Measurements from ENCODE around the gene MARS1. TPM values are rescaled to one million over a fixed set of nuclear protein-coding genes. Genes with fewer than 3 reads are reported as not detected.

Gene MARS1
- total RNA-seq, 1 donor = 158 TPM

GRCh38 chr12:57472391-57472790 is 15.5 kb upstream of the MARS1 start:
- no peak overlapping the region for H3K4me3 ChIP-seq (ENCODE audit: low read depth, low read length)
- TF ChIP-seq CTCF (IDR thresholded peaks at IDR 0.05; ENCODE audit: insufficient read depth, low read depth, low read length) = no peak
- no peak for DNase-seq (ENCODE audit: low read depth)

- no peak for DNase-seq (ENCODE audit: low read depth)
- no peak for TF ChIP-seq CTCF (IDR thresholded peaks at IDR 0.05; ENCODE audit: insufficient read depth, low read depth, low read length)
Observed at GRCh38 chr12:57473392-57473791, 14.5 kb upstream of the MARS1 start.

GRCh38 chr12:57473886-57474285 is 14.0 kb upstream of the MARS1 start:
- no peak overlapping the region for H3K4me3 ChIP-seq (ENCODE audit: low read depth, low read length)
- no peak for TF ChIP-seq CTCF (IDR thresholded peaks at IDR 0.05; ENCODE audit: insufficient read depth, low read depth, low read length)
- no peak for DNase-seq (ENCODE audit: low read depth)

More at GRCh38 chr12:57473392-57473791, 14.5 kb upstream of the MARS1 start:
- H3K4me3 ChIP-seq (ENCODE audit: low read depth, low read length) = no peak overlapping the region

- no peak for DNase-seq (ENCODE audit: low read depth)
- TF ChIP-seq CTCF (IDR thresholded peaks at IDR 0.05; ENCODE audit: insufficient read depth, low read depth, low read length) = no peak
- no peak overlapping the region for H3K4me3 ChIP-seq (ENCODE audit: low read depth, low read length)
Observed at GRCh38 chr12:57474430-57474829, 13.4 kb upstream of the MARS1 start.

GRCh38 chr12:57474862-57475261 is 13.0 kb upstream of the MARS1 start:
- DNase-seq (ENCODE audit: low read depth) = no peak
- H3K4me3 ChIP-seq (ENCODE audit: low read depth, low read length) = no peak overlapping the region
- no peak for TF ChIP-seq CTCF (IDR thresholded peaks at IDR 0.05; ENCODE audit: insufficient read depth, low read depth, low read length)

GRCh38 chr12:57475271-57476161 is 12.4 kb upstream of the MARS1 start:
- DNase-seq (ENCODE audit: low read depth) = peak; percentile 39
- H3K4me3 ChIP-seq (ENCODE audit: low read depth, low read length) = peak overlapping the region; percentile 32
- no peak for TF ChIP-seq CTCF (IDR thresholded peaks at IDR 0.05; ENCODE audit: insufficient read depth, low read depth, low read length)

All from fibroblast of villous mesenchyme (primary cell).